Stimulated activated CD8-positive, alpha-beta memory T cell treated with anti-CD3 and anti-CD28 coated beads, Interleukin-15, amount 100 ng/mL, for 4 hours (primary cell): ENCODE results near the gene TK2.
"Not testable (repeated sequence)": the region's sequence is repeated elsewhere in the genome, so short reads cannot be mapped to it uniquely, and the experiment has no call there.

Experiments
- DNase-seq, 2 donors: peaks; one replicate each; pipeline ENCODE4 v3.0.0-alpha.2; 2020; ENCODE audit warnings: low read depth in 2 of 2

TK2 gene

GRCh38 chr16:66549284-66550131, at the start of gene TK2:
Gene TK2 (minus strand): TSS chr16:66550122. CDS start chr16:66550061, 61 bp downstream.
- peak; percentile 31 to 36 for DNase-seq

GRCh38 chr16:66598111-66598510, 48.2 kb upstream of the TK2 start:
- no peak for DNase-seq

- no peak for DNase-seq
These were observed 47.3 kb upstream of the TK2 start for GRCh38 chr16:66596986-66597848.

GRCh38 chr16:66596559-66596958, 46.6 kb upstream of the TK2 start:
- not testable (repeated sequence) for DNase-seq

- DNase-seq: no peak
These were observed 44.8 kb upstream of the TK2 start for GRCh38 chr16:66594739-66595138.

GRCh38 chr16:66592814-66593213, 42.9 kb upstream of the TK2 start:
- no peak for DNase-seq

GRCh38 chr16:66592241-66592640, 42.3 kb upstream of the TK2 start:
- no peak for DNase-seq

- DNase-seq: no peak
These were observed 41.1 kb upstream of the TK2 start for GRCh38 chr16:66591018-66591417.

GRCh38 chr16:66590322-66590721, 40.4 kb upstream of the TK2 start:
- no peak for DNase-seq

GRCh38 chr16:66588981-66589713, 39.2 kb upstream of the TK2 start:
- peak; percentile 27 to 45 for DNase-seq

- no peak for DNase-seq
These were observed 38.1 kb upstream of the TK2 start for GRCh38 chr16:66587881-66588600.

GRCh38 chr16:66585481-66586239, 35.7 kb upstream of the TK2 start:
- no peak for DNase-seq

GRCh38 chr16:66581246-66581952, 31.5 kb upstream of the TK2 start:
- no peak for DNase-seq

GRCh38 chr16:66580605-66581209, 30.8 kb upstream of the TK2 start:
- DNase-seq: no peak

- no peak for DNase-seq
These were observed 29.0 kb upstream of the TK2 start, which contains the start of gene CMTM2 for GRCh38 chr16:66578651-66579531. Gene CMTM2 (plus strand): TSS chr16:66579463. CDS start chr16:66579608, 145 bp downstream.

GRCh38 chr16:66576296-66576695, 26.4 kb upstream of the TK2 start:
- DNase-seq: no peak

GRCh38 chr16:66575060-66575459, 25.1 kb upstream of the TK2 start:
- no peak for DNase-seq

- DNase-seq: no peak
These were observed 24.6 kb upstream of the TK2 start for GRCh38 chr16:66574531-66574930.
